Mesenchymal stem cell (in vitro differentiated cells and primary cell): ENCODE measurements around the gene ZDHHC14.

Source experiments
- DNase-seq: peaks from one replicate; pipeline ENCODE4 v3.0.0-alpha.2; 2013
- H2AFZ ChIP-seq: one replicate; pipeline ENCODE4 v1.6.1; 2013; ENCODE audit warnings: low read depth, mild to moderate bottlenecking, control low read depth, inconsistent platforms, low read length, moderate library complexity
- H2AK5ac ChIP-seq: 2 replicates; pipeline ENCODE4 v1.6.1; 2013; ENCODE audit warnings: low read length, moderate library complexity, mild to moderate bottlenecking, inconsistent platforms; ENCODE audit not compliant: severe bottlenecking
- H2BK120ac ChIP-seq: one replicate; pipeline ENCODE4 v1.6.1; 2013; ENCODE audit warnings: low read depth, mild to moderate bottlenecking, inconsistent platforms, low read length, moderate library complexity
- H2BK12ac ChIP-seq, 2 experiments: one replicate each; pipeline ENCODE4 v1.6.1; 2013; ENCODE audit warnings: inconsistent platforms in 2 of 2, low read length in 2 of 2, mild to moderate bottlenecking in 2 of 2, moderate library complexity in 2 of 2, control low read depth in 1 of 2
- H2BK15ac ChIP-seq: one replicate; pipeline ENCODE4 v1.6.1; 2013; ENCODE audit warnings: mild to moderate bottlenecking, low read depth, inconsistent platforms; ENCODE audit not compliant: poor library complexity, severe bottlenecking
- H2BK5ac ChIP-seq: 2 replicates; pipeline ENCODE4 v1.6.1; 2013; ENCODE audit warnings: low read depth, mild to moderate bottlenecking, low read length, control low read depth, inconsistent platforms; ENCODE audit not compliant: poor library complexity, severe bottlenecking
- H3K14ac ChIP-seq, 2 experiments: one replicate each; pipeline ENCODE4 v1.6.1; 2013; ENCODE audit warnings: inconsistent platforms in 2 of 2, low read length in 2 of 2, control low read depth in 1 of 2, mild to moderate bottlenecking in 1 of 2, moderate library complexity in 1 of 2
- H3K18ac ChIP-seq, 2 experiments: one replicate each; pipeline ENCODE4 v1.6.1; 2013; ENCODE audit warnings: inconsistent platforms in 2 of 2, low read length in 2 of 2, control low read depth in 1 of 2, low read depth in 1 of 2, mild to moderate bottlenecking in 1 of 2
- H3K23ac ChIP-seq, 2 experiments: one replicate each; pipeline ENCODE4 v1.6.1; 2013; ENCODE audit warnings: inconsistent platforms in 2 of 2, low read length in 2 of 2, mild to moderate bottlenecking in 2 of 2, moderate library complexity in 2 of 2, control low read depth in 1 of 2
- H3K27ac ChIP-seq: 2 replicates; pipeline ENCODE4 v1.5.1; 2013; ENCODE audit warnings: mild to moderate bottlenecking, moderate library complexity, low read length, control low read depth, inconsistent platforms; ENCODE audit not compliant: poor library complexity, severe bottlenecking
- H3K27me3 ChIP-seq, 2 experiments: 2 replicates each; pipeline versions ENCODE4 v1.6.1 to v1.7.0; 2013; ENCODE audit warnings: low read length in 2 of 2, mild to moderate bottlenecking in 2 of 2, moderate library complexity in 2 of 2, control low read depth in 1 of 2, inconsistent platforms in 1 of 2; ENCODE audit not compliant: control insufficient read depth in 1 of 2, insufficient read depth in 1 of 2
- H3K36me3 ChIP-seq, 2 experiments: 2 replicates each; pipeline versions ENCODE4 v1.6.1 to v1.7.0; 2013; ENCODE audit warnings: low read length in 2 of 2, control low read depth in 1 of 2, inconsistent platforms in 1 of 2, low read depth in 1 of 2, mild to moderate bottlenecking in 1 of 2; ENCODE audit not compliant: insufficient read depth in 2 of 2, control insufficient read depth in 1 of 2
- H3K4ac ChIP-seq, 2 experiments: one replicate each; pipeline ENCODE4 v1.6.1; 2013; ENCODE audit warnings: inconsistent platforms in 2 of 2, low read length in 2 of 2, mild to moderate bottlenecking in 2 of 2, moderate library complexity in 2 of 2, control low read depth in 1 of 2, low read depth in 1 of 2
- H3K4me1 ChIP-seq: 2 replicates; pipeline ENCODE4 v1.6.1; 2013; ENCODE audit warnings: low read depth, low read length, control low read depth; ENCODE audit not compliant: control insufficient read depth, insufficient read depth
- H3K4me2 ChIP-seq: 2 replicates; pipeline ENCODE4 v1.6.1; 2013; ENCODE audit warnings: low read length, mild to moderate bottlenecking, inconsistent platforms; ENCODE audit not compliant: poor library complexity, severe bottlenecking
- H3K4me3 ChIP-seq, 2 experiments: 2 replicates each; pipeline versions ENCODE4 v1.5.1 to v1.7.0; 2013; ENCODE audit warnings: low read length in 2 of 2, mild to moderate bottlenecking in 2 of 2, control low read depth in 1 of 2, low read depth in 1 of 2; ENCODE audit not compliant: insufficient read depth in 1 of 2
- H3K79me1 ChIP-seq: replicated peaks from 2 replicates; pipeline ENCODE4 v1.6.1; 2013; ENCODE audit warnings: mild to moderate bottlenecking, control low read depth, low read length, inconsistent platforms; ENCODE audit not compliant: poor library complexity, severe bottlenecking
- H3K9ac ChIP-seq: 2 replicates; pipeline ENCODE4 v1.7.0; 2013; ENCODE audit warnings: mild to moderate bottlenecking, low read length, moderate library complexity
- H3K9me3 ChIP-seq: 2 replicates; pipeline ENCODE4 v1.7.0; 2013; ENCODE audit warnings: mild to moderate bottlenecking, low read length; ENCODE audit not compliant: control insufficient read depth
- H4K8ac ChIP-seq: one replicate; pipeline ENCODE4 v1.6.1; 2013; ENCODE audit warnings: inconsistent platforms, mild to moderate bottlenecking, low read length, moderate library complexity
- H4K91ac ChIP-seq: one replicate; pipeline ENCODE4 v1.6.1; 2013; ENCODE audit warnings: mild to moderate bottlenecking, low read length, inconsistent platforms
- WGBS: methylation state at CpG from one replicate; pipeline ENCODE4 v1.1.7; 2013; ENCODE audit warnings: mixed read lengths; 5-methylcytosine and 5-hydroxymethylcytosine counted together

Gene ZDHHC14

GRCh38 chr6:157514659-157515496 lies 133.9 kb downstream of the ZDHHC14 start:
- Histone ChIP-seq H3K4ac (no peak overlapping the region), H3K36me3 (no peaks in the 10 kb centered on the region), H3K4me1 (peaks cover 9% of the 10 kb centered on the region), H3K23ac (no peak overlapping the region), H4K8ac (no peak overlapping the region), H4K91ac (peak overlapping the region; percentile 80), H2BK120ac (no peak overlapping the region), H3K4me3 (no peak overlapping the region), H3K14ac (no peak overlapping the region), H3K27me3 (no peaks in the 10 kb centered on the region), H3K79me1 (peaks cover 3% of the 10 kb centered on the region), H2AK5ac (peak overlapping the region; percentile 91), H3K9ac (no peak overlapping the region), H3K4me2 (no peak overlapping the region), H3K9me3 (no peaks in the 10 kb centered on the region), H2BK5ac (no peak overlapping the region), H2BK12ac (no peak overlapping the region), H2AFZ (no peak overlapping the region), H3K18ac (no peak overlapping the region), H3K27ac (peak overlapping the region; percentile 55), H2BK15ac (peak overlapping the region; percentile 67)
- DNase-seq: peak; percentile 72
- WGBS: 70% methylated on average over 18 of the region's 19 CpGs

- Histone ChIP-seq H2BK5ac (no peak overlapping the region), H3K36me3 (no peaks in the 10 kb centered on the region), H2BK15ac (no peak overlapping the region), H3K27me3 (peaks cover 0 to 4% of the 10 kb centered on the region in 2 experiments), H3K4me2 (no peak overlapping the region), H4K91ac (no peak overlapping the region), H3K79me1 (peaks cover 3% of the 10 kb centered on the region), H3K9me3 (no peaks in the 10 kb centered on the region), H2AK5ac (no peak overlapping the region), H3K9ac (no peak overlapping the region), H3K23ac (no peak overlapping the region), H4K8ac (no peak overlapping the region), H3K14ac (no peak overlapping the region), H3K4me3 (no peak overlapping the region), H3K18ac (no peak overlapping the region), H3K4me1 (peaks cover 9% of the 10 kb centered on the region), H2AFZ (no peak overlapping the region), H3K27ac (no peak overlapping the region), H3K4ac (no peak overlapping the region), H2BK12ac (no peak overlapping the region), H2BK120ac (no peak overlapping the region)
- DNase-seq: no peak
- 96% methylated on average over 9 of the region's 9 CpGs for WGBS
Observed at GRCh38 chr6:157516319-157517026, 135.5 kb downstream of the ZDHHC14 start.

- Histone ChIP-seq H2BK15ac (no peak overlapping the region), H3K36me3 (no peaks in the 10 kb centered on the region), H3K27ac (no peak overlapping the region), H3K18ac (no peak overlapping the region), H3K4me3 (no peak overlapping the region), H3K27me3 (peaks cover 0 to 4% of the 10 kb centered on the region in 2 experiments), H3K9ac (no peak overlapping the region), H3K14ac (no peak overlapping the region), H2BK5ac (no peak overlapping the region), H3K4me1 (peaks cover 9% of the 10 kb centered on the region), H3K9me3 (no peaks in the 10 kb centered on the region), H4K8ac (no peak overlapping the region), H4K91ac (no peak overlapping the region), H3K23ac (no peak overlapping the region), H3K79me1 (peaks cover 3% of the 10 kb centered on the region), H2BK120ac (no peak overlapping the region), H3K4me2 (no peak overlapping the region), H3K4ac (no peak overlapping the region), H2AK5ac (no peak overlapping the region), H2AFZ (no peak overlapping the region), H2BK12ac (no peak overlapping the region)
- WGBS: 84% methylated on average over 15 of the region's 15 CpGs
- DNase-seq: no peak
Observed at GRCh38 chr6:157517601-157518359, 136.8 kb downstream of the ZDHHC14 start.
